HTR-8/SVneo (cell line): ENCODE results near the gene PCSK2.
A peak's percentile ranks its signal among the peaks of the same experiment; 100 is the strongest.

ENCODE experiments used
- DNase-seq: peaks from one replicate; pipeline ENCODE4 v3.0.0; 2011; ENCODE audit warnings: low spot score, mixed read lengths; ENCODE audit not compliant: insufficient read length
- FAIRE-seq: peaks from 2 replicates; lab custom pipeline; 2011; peaks lifted over from hg19 to GRCh38; lab: Jason Lieb, UNC

The PCSK2 gene

GRCh38 chr20:17385798-17386197, 159.0 kb downstream of the PCSK2 start:
- FAIRE-seq (no peak), DNase-seq (no peak)

- no peak for FAIRE-seq
Measured at GRCh38 chr20:17390655-17391054, 163.8 kb downstream of the PCSK2 start.

GRCh38 chr20:17391127-17391771, 164.4 kb downstream of the PCSK2 start:
- DNase-seq = no peak

More at GRCh38 chr20:17390655-17391054, 163.8 kb downstream of the PCSK2 start:
- DNase-seq = no peak

GRCh38 chr20:17394411-17394810, 167.6 kb downstream of the PCSK2 start:
- DNase-seq (no peak), FAIRE-seq (no peak)

More at GRCh38 chr20:17391127-17391771, 164.4 kb downstream of the PCSK2 start:
- FAIRE-seq = no peak

- DNase-seq = no peak
- FAIRE-seq = no peak
Measured at GRCh38 chr20:17395729-17396128, 168.9 kb downstream of the PCSK2 start.

GRCh38 chr20:17399303-17399985, 172.6 kb downstream of the PCSK2 start:
- FAIRE-seq = no peak

GRCh38 chr20:17403461-17403860, 176.6 kb downstream of the PCSK2 start:
- no peak for FAIRE-seq
- DNase-seq = no peak

More at GRCh38 chr20:17399303-17399985, 172.6 kb downstream of the PCSK2 start:
- no peak for DNase-seq

- FAIRE-seq (no peak), DNase-seq (no peak)
Measured at GRCh38 chr20:17406051-17406590, 179.3 kb downstream of the PCSK2 start.

- FAIRE-seq (no peak), DNase-seq (no peak)
Measured at GRCh38 chr20:17407550-17407949, 180.7 kb downstream of the PCSK2 start.

- FAIRE-seq (no peak), DNase-seq (no peak)
Measured at GRCh38 chr20:17417225-17417624, 190.4 kb downstream of the PCSK2 start.

GRCh38 chr20:17418737-17419136, 191.9 kb downstream of the PCSK2 start:
- no peak for DNase-seq

GRCh38 chr20:17419479-17420041, 192.7 kb downstream of the PCSK2 start:
- FAIRE-seq (no peak), DNase-seq (no peak)

More at GRCh38 chr20:17418737-17419136, 191.9 kb downstream of the PCSK2 start:
- no peak for FAIRE-seq

GRCh38 chr20:17421493-17421892, 194.7 kb downstream of the PCSK2 start:
- FAIRE-seq (no peak), DNase-seq (no peak)

GRCh38 chr20:17423782-17424181, 196.9 kb downstream of the PCSK2 start:
- FAIRE-seq (no peak), DNase-seq (no peak)

GRCh38 chr20:17427638-17428037, 200.8 kb downstream of the PCSK2 start:
- DNase-seq = no peak
- FAIRE-seq = no peak

- DNase-seq = no peak
- FAIRE-seq = no peak
Measured at GRCh38 chr20:17430125-17430950, 203.5 kb downstream of the PCSK2 start.

GRCh38 chr20:17431621-17432364, 205.0 kb downstream of the PCSK2 start:
- no peak for FAIRE-seq
- DNase-seq = peak; percentile 60

- no peak for FAIRE-seq
- no peak for DNase-seq
Measured at GRCh38 chr20:17436664-17437063, 209.8 kb downstream of the PCSK2 start.

GRCh38 chr20:17437251-17437650, 210.4 kb downstream of the PCSK2 start:
- DNase-seq (no peak), FAIRE-seq (no peak)
